Neural cell (in vitro differentiated cells): ENCODE data around the gene UBE3A. TPM values are rescaled to one million over a fixed set of nuclear protein-coding genes. Genes with fewer than 3 reads are reported as not detected.

ENCODE experiments used
- H2AFZ ChIP-seq: fragments of 200-600, 300-800 bp; sonication (generic), shearing (Covaris generic); 2 replicates; pipeline ENCODE4 v1.6.0; 2014; ENCODE audit warnings: low read depth, mild to moderate bottlenecking, antibody characterized with exemption, low read length, moderate library complexity
- H3F3A ChIP-seq: fragments of 200-600 bp; shearing (Covaris generic); 2 replicates; pipeline ENCODE4 v1.6.1; 2016; ENCODE audit warnings: mild to moderate bottlenecking, moderate library complexity, mixed read lengths, antibody characterized with exemption, low read length; ENCODE audit not compliant: insufficient read depth, poor library complexity, severe bottlenecking
- H3K27ac ChIP-seq: fragments of 200-600, 300-800 bp; sonication (generic), shearing (Covaris generic); 2 replicates; pipeline ENCODE4 v1.5.1; 2014; ENCODE audit warnings: mild to moderate bottlenecking, low read length, moderate library complexity
- H3K27me3 ChIP-seq: fragments of 300-800, 200-600 bp; sonication (generic), shearing (Covaris generic); 2 replicates; pipeline ENCODE4 v1.6.0; 2014; ENCODE audit warnings: mild to moderate bottlenecking, low read depth, low read length, moderate library complexity; ENCODE audit not compliant: insufficient read depth
- H3K36me3 ChIP-seq: fragments of 300-800, 200-600 bp; sonication (generic), shearing (Covaris generic); 2 replicates; pipeline ENCODE4 v1.5.1; 2014; ENCODE audit warnings: mild to moderate bottlenecking, antibody characterized with exemption, low read length, moderate library complexity; ENCODE audit not compliant: insufficient read depth
- H3K4me2 ChIP-seq: fragments of 300-800, 200-600 bp; sonication (generic), shearing (Covaris generic); 2 replicates; pipeline ENCODE4 v1.6.0; 2014; ENCODE audit warnings: mild to moderate bottlenecking, low read length
- H3K4me3 ChIP-seq: fragments of 300-800, 200-600 bp; sonication (generic), shearing (Covaris generic); 2 replicates; pipeline ENCODE4 v1.5.1; 2014; ENCODE audit warnings: mild to moderate bottlenecking, low read length, moderate library complexity
- H3K79me2 ChIP-seq: fragments of 200-600 bp; shearing (Covaris generic); replicated peaks from 2 replicates; pipeline ENCODE4 v1.6.0; 2014; ENCODE audit warnings: mild to moderate bottlenecking, low read length, moderate library complexity; ENCODE audit not compliant: insufficient read depth
- H3K9ac ChIP-seq: fragments of 300-800, 200-600 bp; sonication (generic), shearing (Covaris generic); 2 replicates; pipeline ENCODE4 v1.6.1; 2016; ENCODE audit warnings: mild to moderate bottlenecking, low read length, mixed read lengths
- H3K9me2 ChIP-seq: fragments of 200-600 bp; shearing (Covaris generic); 2 replicates; pipeline ENCODE4 v1.6.1; 2016; ENCODE audit warnings: mild to moderate bottlenecking, low read length, mixed read lengths; ENCODE audit not compliant: insufficient read depth
- H3K9me3 ChIP-seq: fragments of 200-600, 300-800 bp; sonication (generic), shearing (Covaris generic); 2 replicates; pipeline ENCODE4 v1.6.1; 2016; ENCODE audit warnings: mild to moderate bottlenecking, mixed run types, low read length, moderate library complexity, mixed read lengths
- H4K20me1 ChIP-seq: fragments of 200-600 bp; shearing (Covaris generic); 2 replicates; pipeline ENCODE4 v1.6.1; 2016; ENCODE audit warnings: mild to moderate bottlenecking, mixed run types; ENCODE audit not compliant: insufficient read depth
- CTCF ChIP-seq: fragments of 450-650 bp; IDR thresholded peaks from 2 replicates; pipeline ENCODE4 v1.5.1; 2014; ENCODE audit warnings: antibody characterized with exemption, mild to moderate bottlenecking, moderate library complexity; ENCODE audit not compliant: poor library complexity, severe bottlenecking
- EP300 ChIP-seq: fragments of 450-650 bp; conservative IDR thresholded peaks from 2 replicates; pipeline ENCODE4 v1.6.1; 2014; ENCODE audit warnings: antibody characterized with exemption, mild to moderate bottlenecking, moderate library complexity; ENCODE audit not compliant: poor library complexity, severe bottlenecking
- EZH2 ChIP-seq: fragments of 200-600, 300-800 bp; shearing (Covaris generic), sonication (generic); IDR thresholded peaks from 2 replicates; pipeline ENCODE4 v1.6.1; 2014; ENCODE audit warnings: antibody characterized with exemption, low read length, borderline replicate concordance, mild to moderate bottlenecking; ENCODE audit not compliant: insufficient read depth, poor library complexity, severe bottlenecking
- MXI1 ChIP-seq: fragments of 450-650 bp; conservative IDR thresholded peaks from 2 replicates; pipeline ENCODE4 v1.6.1; 2014; ENCODE audit warnings: antibody characterized with exemption, mild to moderate bottlenecking; ENCODE audit not compliant: poor library complexity, severe bottlenecking
- POLR2AphosphoS5 ChIP-seq: IDR thresholded peaks from 2 replicates; pipeline ENCODE4 v1.6.1; 2012
- RAD21 ChIP-seq: fragments of 450-650 bp; conservative IDR thresholded peaks from 2 replicates; pipeline ENCODE4 v1.6.1; 2014; ENCODE audit warnings: antibody characterized with exemption, mild to moderate bottlenecking, moderate library complexity
- REST ChIP-seq: IDR thresholded peaks from 2 replicates; pipeline ENCODE4 v1.6.1; 2012; ENCODE audit warnings: borderline replicate concordance
- SMC3 ChIP-seq: fragments of 450-650 bp; conservative IDR thresholded peaks from 2 replicates; pipeline ENCODE4 v1.6.1; 2014; ENCODE audit warnings: antibody characterized with exemption, mild to moderate bottlenecking, moderate library complexity; ENCODE audit not compliant: poor library complexity
- TAF1 ChIP-seq: IDR thresholded peaks from 2 replicates; pipeline ENCODE4 v1.6.1; 2012; ENCODE audit warnings: low read depth
- polyA plus RNA-seq: library from polyadenylated mRNA; depleted of rRNA; stranded (reverse); fragments of >200 nt; gene quantifications from 2 replicates; pipeline ENCODE4 v1.2.3, GENCODE V29; 2014

The UBE3A gene
- polyA plus RNA-seq, 1 donor from 2014 or later = 98.5 TPM

GRCh38 chr15:25408929-25409328 is 29.9 kb downstream of the UBE3A start:
- Histone ChIP-seq H3K9me3 (no peaks in the 10 kb centered on the region), H3K4me2 (no peak overlapping the region), H3K27ac (no peak overlapping the region), H3K27me3 (no peaks in the 10 kb centered on the region), H3F3A (no peaks in the 10 kb centered on the region), H3K9ac (no peak overlapping the region), H2AFZ (no peak overlapping the region), H3K36me3 (no peaks in the 10 kb centered on the region), H3K9me2 (no peaks in the 10 kb centered on the region), H3K79me2 (peaks cover 54% of the 10 kb centered on the region), H3K4me3 (no peak overlapping the region), H4K20me1 (no peaks in the 10 kb centered on the region)
- no peak for TF ChIP-seq TAF1
- no peak for TF ChIP-seq MXI1
- TF ChIP-seq EZH2 = no peak
- TF ChIP-seq EP300 = no peak
- no peak for TF ChIP-seq REST
- no peak for TF ChIP-seq POLR2AphosphoS5
- TF ChIP-seq CTCF = no peak
- no peak for TF ChIP-seq SMC3
- TF ChIP-seq RAD21 = no peak

GRCh38 chr15:25408428-25408827 is 30.4 kb downstream of the UBE3A start:
- no peak for TF ChIP-seq MXI1
- TF ChIP-seq REST = no peak
- no peak for TF ChIP-seq TAF1
- TF ChIP-seq EP300 = no peak
- no peak for TF ChIP-seq CTCF
- TF ChIP-seq RAD21 = no peak
- no peak for TF ChIP-seq EZH2
- no peak for TF ChIP-seq POLR2AphosphoS5
- no peak for TF ChIP-seq SMC3
- no peak overlapping the region for H2AFZ ChIP-seq
- H3K27ac ChIP-seq = no peak overlapping the region
- H3K27me3 ChIP-seq = no peaks in the 10 kb centered on the region
- H3K4me2 ChIP-seq = no peak overlapping the region
- H3K9ac ChIP-seq = no peak overlapping the region
- no peaks in the 10 kb centered on the region for H3K9me3 ChIP-seq
- H3F3A ChIP-seq = no peaks in the 10 kb centered on the region
- no peaks in the 10 kb centered on the region for H3K36me3 ChIP-seq
- H3K79me2 ChIP-seq = peaks cover 49% of the 10 kb centered on the region
- H3K4me3 ChIP-seq = no peak overlapping the region
- no peaks in the 10 kb centered on the region for H4K20me1 ChIP-seq
- H3K9me2 ChIP-seq = no peaks in the 10 kb centered on the region
